ENCODE measurements around the gene GFRA4. TPM values are rescaled to one million over a fixed set of nuclear protein-coding genes. Genes with fewer than 3 reads are reported as not detected.
A peak's percentile ranks its signal among the peaks of the same experiment; 100 is the strongest.

Gene GFRA4
- total and polyA plus RNA-seq, 4 donors, result not detected

GRCh38 chr20:3658019-3658715, 5.0 kb downstream of the GFRA4 start:
- DNase-seq, result no peak
- peaks cover 0 to 19% (median 0%) of the 10 kb centered on the region in 4 donors for H3K9me3 ChIP-seq (ENCODE audit: control insufficient read depth in 4 of 4, insufficient read depth in 3 of 4, low read length in 3 of 4)
- H3K4me3 ChIP-seq, result no peak overlapping the region
- no peak overlapping the region for H3K9ac ChIP-seq (ENCODE audit: insufficient read depth in 1 of 2, low read length in 2 of 2)
- TF ChIP-seq CTCF (IDR thresholded peaks at IDR 0.05; ENCODE audit: control extremely low read depth, extremely low read depth), result no peak
- H3K27ac ChIP-seq (ENCODE audit: low read depth in 1 of 2, low read length in 1 of 2), result no peak overlapping the region
- peaks cover 0 to 5% (median 0%) of the 10 kb centered on the region in 5 donors for H3K4me1 ChIP-seq (ENCODE audit: control insufficient read depth in 5 of 5, insufficient read depth in 5 of 5, low read length in 5 of 5)
- peaks cover 0 to 3% (median 0%) of the 10 kb centered on the region in 4 donors for H3K36me3 ChIP-seq (ENCODE audit: control insufficient read depth in 4 of 4, insufficient read depth in 4 of 4, low read length in 4 of 4)
- peaks cover 16 to 37% (median 31%) of the 10 kb centered on the region in 3 donors for H3K27me3 ChIP-seq (ENCODE audit: control insufficient read depth in 3 of 3, insufficient read depth in 3 of 3, low read length in 2 of 3)
- no peak for ATAC-seq (ENCODE audit: insufficient read depth, low FRiP score)
- 84 to 85% methylated on average over 7 of the region's 7 CpGs for WGBS, 2 donors

- Histone ChIP-seq H3K9me3 (ENCODE audit: control insufficient read depth in 4 of 4, insufficient read depth in 3 of 4, low read length in 3 of 4) (peaks cover 0 to 16% (median 0%) of the 10 kb centered on the region in 4 donors), H3K4me3 (no peak overlapping the region), H3K9ac (ENCODE audit: insufficient read depth in 1 of 2, low read length in 2 of 2) (no peak overlapping the region), H3K27ac (ENCODE audit: low read depth in 1 of 2, low read length in 1 of 2) (no peak overlapping the region), H3K27me3 (ENCODE audit: control insufficient read depth in 3 of 3, insufficient read depth in 3 of 3, low read length in 2 of 3) (peaks cover 10 to 11% (median 10%) of the 10 kb centered on the region in 3 donors), H3K4me1 (ENCODE audit: control insufficient read depth in 5 of 5, insufficient read depth in 5 of 5, low read length in 5 of 5) (peaks cover 0 to 5% (median 0%) of the 10 kb centered on the region in 5 donors), H3K36me3 (ENCODE audit: control insufficient read depth in 4 of 4, insufficient read depth in 4 of 4, low read length in 4 of 4) (peaks cover 0 to 6% (median 1%) of the 10 kb centered on the region in 4 donors)
- no peak for TF ChIP-seq CTCF (IDR thresholded peaks at IDR 0.05; ENCODE audit: control extremely low read depth, extremely low read depth)
- ATAC-seq (ENCODE audit: insufficient read depth, low FRiP score) (no peak), DNase-seq (no peak)
- WGBS, 2 donors, result 71 to 96% methylated on average over 4 of the region's 4 CpGs
Measured at GRCh38 chr20:3655131-3655405, 8.1 kb downstream of the GFRA4 start.

- 82 to 89% methylated on average over 17 of the region's 17 CpGs for WGBS, 2 donors
- ATAC-seq (ENCODE audit: insufficient read depth, low FRiP score), result no peak
- H3K36me3 ChIP-seq (ENCODE audit: control insufficient read depth in 4 of 4, insufficient read depth in 4 of 4, low read length in 4 of 4), result peaks cover 0 to 9% (median 3%) of the 10 kb centered on the region in 4 donors
- no peak overlapping the region for H3K27ac ChIP-seq (ENCODE audit: low read depth in 1 of 2, low read length in 1 of 2)
- DNase-seq, result peak in 1 of 3 donors; percentile 7
- H3K9me3 ChIP-seq (ENCODE audit: control insufficient read depth in 4 of 4, insufficient read depth in 3 of 4, low read length in 3 of 4), result peaks cover 0 to 16% (median 0%) of the 10 kb centered on the region in 4 donors
- H3K4me1 ChIP-seq (ENCODE audit: control insufficient read depth in 5 of 5, insufficient read depth in 5 of 5, low read length in 5 of 5), result peaks cover 0 to 5% (median 0%) of the 10 kb centered on the region in 5 donors
- H3K4me3 ChIP-seq, result no peak overlapping the region
- H3K27me3 ChIP-seq (ENCODE audit: control insufficient read depth in 3 of 3, insufficient read depth in 3 of 3, low read length in 2 of 3), result peaks cover 4 to 8% (median 7%) of the 10 kb centered on the region in 3 donors
- H3K9ac ChIP-seq (ENCODE audit: insufficient read depth in 1 of 2, low read length in 2 of 2), result no peak overlapping the region
- no peak for TF ChIP-seq CTCF (IDR thresholded peaks at IDR 0.05; ENCODE audit: control extremely low read depth, extremely low read depth)
Measured at GRCh38 chr20:3654326-3655130, 8.7 kb downstream of the GFRA4 start.

Measured in lung (tissue), 12 donors.